Measurements from ENCODE around the gene VPS52. TPM values are rescaled to one million over a fixed set of nuclear protein-coding genes. Genes with fewer than 3 reads are reported as not detected.

The VPS52 gene
- total RNA-seq, 1 experiment from 2014 or later = 46.2 TPM

DNA sequence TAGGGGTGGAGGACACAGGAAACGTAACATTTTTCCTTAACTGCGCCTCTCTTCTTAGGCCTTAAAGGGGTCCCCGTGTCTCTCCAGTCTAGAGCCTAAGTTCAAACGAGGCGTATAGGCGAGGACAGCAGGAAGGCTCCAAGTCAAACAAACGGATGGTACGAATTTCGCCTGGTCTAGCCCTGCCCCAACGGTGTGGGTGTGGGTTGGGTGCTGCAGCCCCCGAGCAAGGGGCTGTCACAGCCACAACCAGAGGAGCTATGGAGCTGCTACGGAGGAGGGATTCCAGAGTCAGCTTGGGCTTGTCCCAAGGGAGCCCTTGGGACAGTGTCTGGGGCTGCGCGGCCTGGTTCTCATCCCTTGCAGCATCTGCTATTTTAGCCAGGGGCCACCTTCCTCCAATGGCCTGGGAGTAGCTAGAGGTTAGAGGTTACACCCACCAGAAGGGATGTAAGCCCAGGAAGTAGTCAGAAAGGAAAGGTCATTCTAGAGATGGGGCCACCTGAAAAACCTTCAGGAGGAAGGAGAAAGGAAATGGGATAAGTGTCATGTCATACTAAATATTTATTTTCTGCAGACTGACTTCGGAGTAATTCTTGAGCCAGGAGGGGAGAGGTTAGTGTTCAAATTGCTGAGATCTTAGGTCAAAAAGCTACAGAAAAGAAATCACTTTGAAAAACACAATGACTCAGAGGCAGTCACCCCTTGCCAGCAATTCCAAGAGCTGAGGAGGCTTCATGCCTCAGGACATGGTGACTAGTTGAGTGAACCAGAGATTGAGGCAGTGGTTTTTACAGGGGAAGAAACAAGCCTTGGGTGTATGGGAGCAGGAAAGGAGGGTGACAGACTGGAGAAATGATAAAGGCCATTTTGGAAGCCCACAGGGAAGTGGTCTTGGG is 21.7 kb downstream of the VPS52 start:
- peaks cover 16% of the 10 kb centered on the region for H3K27me3 ChIP-seq (ENCODE audit: insufficient read depth, low read depth)
- TF ChIP-seq, protein P1, sequence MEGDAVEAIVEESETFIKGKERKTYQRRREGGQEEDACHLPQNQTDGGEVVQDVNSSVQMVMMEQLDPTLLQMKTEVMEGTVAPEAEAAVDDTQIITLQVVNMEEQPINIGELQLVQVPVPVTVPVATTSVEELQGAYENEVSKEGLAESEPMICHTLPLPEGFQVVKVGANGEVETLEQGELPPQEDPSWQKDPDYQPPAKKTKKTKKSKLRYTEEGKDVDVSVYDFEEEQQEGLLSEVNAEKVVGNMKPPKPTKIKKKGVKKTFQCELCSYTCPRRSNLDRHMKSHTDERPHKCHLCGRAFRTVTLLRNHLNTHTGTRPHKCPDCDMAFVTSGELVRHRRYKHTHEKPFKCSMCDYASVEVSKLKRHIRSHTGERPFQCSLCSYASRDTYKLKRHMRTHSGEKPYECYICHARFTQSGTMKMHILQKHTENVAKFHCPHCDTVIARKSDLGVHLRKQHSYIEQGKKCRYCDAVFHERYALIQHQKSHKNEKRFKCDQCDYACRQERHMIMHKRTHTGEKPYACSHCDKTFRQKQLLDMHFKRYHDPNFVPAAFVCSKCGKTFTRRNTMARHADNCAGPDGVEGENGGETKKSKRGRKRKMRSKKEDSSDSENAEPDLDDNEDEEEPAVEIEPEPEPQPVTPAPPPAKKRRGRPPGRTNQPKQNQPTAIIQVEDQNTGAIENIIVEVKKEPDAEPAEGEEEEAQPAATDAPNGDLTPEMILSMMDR (conservative IDR thresholded peaks at IDR 0.05) = no peak
- no peak for TF ChIP-seq EZH2 (IDR thresholded peaks at IDR 0.05; ENCODE audit: low read depth)
- POLR2A ChIA-PET (ENCODE audit: unreplicated experiment) = interaction anchor here (0.6 to 0.7 kb wide), 3 partner anchors 42 to 278 kb away, joined by 4 to 5 read pairs (median 5); no protein-coding TSS in a partner anchor
- H4K20me1 ChIP-seq (ENCODE audit: insufficient read depth) = no peaks in the 10 kb centered on the region
- H3K9me2 ChIP-seq (ENCODE audit: insufficient read depth) = no peaks in the 10 kb centered on the region
- H3K4me1 ChIP-seq (replicated peaks; ENCODE audit: insufficient read depth) = peaks cover 28% of the 10 kb centered on the region
- H3K4me2 ChIP-seq = peak overlapping the region; percentile 94
- peaks cover 34% of the 10 kb centered on the region for H3F3A ChIP-seq (ENCODE audit: insufficient read depth, low read depth)
- CTCF ChIA-PET = interaction anchor here (0.6 to 0.9 kb wide), 3 partner anchors 12 to 433 kb away, joined by 3 to 4 read pairs (median 3); partner anchors contain the start of gene HLA-DOB
- TSS peak; percentile 88 for BruUV-seq (replicated peaks)
- peaks cover 12% of the 10 kb centered on the region; the same call in 1 of the 2 replicates for H3K36me3 ChIP-seq (ENCODE audit: low read depth)
- H2AFZ ChIP-seq = peak overlapping the region; percentile 81
- peak overlapping the region; percentile 66 for H3K27ac ChIP-seq
- DNase-seq = peak in 1 of 2 experiments; percentile 85
- intact Hi-C loops (cut with micrococcal nuclease; ENCODE audit: unreplicated experiment) = loop anchor here (1.0 to 5.0 kb wide), 6 partner anchors 49 to 412 kb away; partner anchors contain the start of genes RXRB, SLC39A7 and TAP2
- H3K9me3 ChIP-seq (ENCODE audit: insufficient read depth, low read depth) = no peaks in the 10 kb centered on the region
- H3K4me3 ChIP-seq = peak overlapping the region; percentile 69
- no peaks in the 10 kb centered on the region for H3K79me2 ChIP-seq (ENCODE audit: low read depth)

DNA sequence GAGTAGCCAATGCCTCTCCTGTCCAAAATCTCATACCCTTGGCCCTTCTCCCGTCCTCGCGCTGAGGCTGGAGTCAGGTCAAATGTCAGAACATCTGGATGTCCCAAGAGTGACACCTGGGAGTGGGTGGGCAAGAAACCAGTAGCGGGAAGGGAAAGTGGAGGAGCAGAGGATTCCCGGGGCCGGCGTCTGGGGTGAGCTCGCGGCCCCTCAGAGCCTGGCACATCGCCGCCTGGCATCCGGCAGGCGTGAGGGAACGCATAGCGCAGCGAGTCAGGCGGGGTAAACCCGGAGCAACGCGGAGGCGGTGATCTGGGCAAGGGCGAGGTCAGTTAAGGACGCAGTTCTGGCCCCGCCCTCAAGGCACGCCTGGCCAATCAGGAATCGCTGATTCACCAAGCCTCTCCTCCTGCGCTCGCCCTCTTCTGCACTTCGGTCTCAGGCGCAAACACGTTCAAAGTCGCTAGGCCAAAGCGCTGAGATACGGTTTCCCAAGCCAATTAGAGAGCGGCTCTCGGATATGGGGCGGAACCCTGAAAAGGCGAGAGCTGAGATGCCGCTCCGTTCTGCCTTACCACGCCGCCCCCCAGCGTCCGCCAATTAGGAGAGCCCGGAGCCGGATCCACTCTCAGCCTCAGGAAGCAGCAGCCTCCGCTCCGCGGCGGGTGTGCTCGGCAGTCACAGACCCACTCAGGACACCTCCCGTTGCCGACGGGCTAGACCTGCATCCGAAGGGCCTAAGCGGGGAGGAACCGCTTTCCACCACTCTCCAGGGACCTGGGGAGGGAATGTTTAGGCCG is 22.5 kb downstream of the VPS52 start:
- Histone ChIP-seq H4K20me1 (ENCODE audit: insufficient read depth) (no peaks in the 10 kb centered on the region), H3K9me2 (ENCODE audit: insufficient read depth) (no peaks in the 10 kb centered on the region), H3K27ac (peak overlapping the region; percentile 66), H3K4me2 (peak overlapping the region; percentile 94), H3F3A (ENCODE audit: insufficient read depth, low read depth) (peaks cover 34% of the 10 kb centered on the region), H3K4me3 (peak overlapping the region; percentile 69), H2AFZ (peak overlapping the region; percentile 81), H3K4me1 (replicated peaks; ENCODE audit: insufficient read depth) (peaks cover 28% of the 10 kb centered on the region), H3K36me3 (ENCODE audit: low read depth) (peaks cover 12% of the 10 kb centered on the region; the same call in 1 of the 2 replicates), H3K79me2 (ENCODE audit: low read depth) (no peaks in the 10 kb centered on the region), H3K27me3 (ENCODE audit: insufficient read depth, low read depth) (peaks cover 16% of the 10 kb centered on the region), H3K9me3 (ENCODE audit: insufficient read depth, low read depth) (no peaks in the 10 kb centered on the region)
- peak; percentile 95 to 97 for DNase-seq
- CTCF ChIA-PET = interaction anchor here (0.6 to 0.9 kb wide), 5 partner anchors 11 to 432 kb away, joined by 3 to 10 read pairs (median 4); partner anchors contain the start of genes HLA-DOB and WDR46
- TF ChIP-seq, protein P1 (conservative IDR thresholded peaks at IDR 0.05) = no peak
- TF ChIP-seq EZH2 (IDR thresholded peaks at IDR 0.05; ENCODE audit: low read depth) = no peak
- no TSS peak for BruUV-seq (replicated peaks)
- POLR2A ChIA-PET (ENCODE audit: unreplicated experiment) = interaction anchor here (0.6 kb wide), 2 partner anchors 49 to 277 kb away, joined by 4 to 5 read pairs; no protein-coding TSS in a partner anchor
- intact Hi-C loops (cut with micrococcal nuclease; ENCODE audit: unreplicated experiment) = loop anchor here (1.0 to 5.0 kb wide), 6 partner anchors 48 to 411 kb away; partner anchors contain the start of genes RXRB, SLC39A7 and TAP2

DNA sequence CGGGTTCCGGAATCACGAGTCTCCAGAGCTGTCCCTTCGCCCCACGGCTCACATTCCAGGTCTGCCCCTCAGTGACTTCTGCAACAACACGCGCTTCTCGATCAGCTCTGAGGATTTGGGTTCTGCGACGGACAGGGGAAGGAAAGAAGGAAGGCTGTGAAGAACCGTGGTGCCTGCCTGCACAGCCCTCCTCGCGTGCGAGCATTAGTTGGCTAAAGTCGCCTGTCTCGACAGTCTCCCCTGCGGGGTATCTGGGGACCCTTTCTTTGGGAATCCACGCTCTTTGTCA is 23.1 kb downstream of the VPS52 start:
- H3F3A ChIP-seq (ENCODE audit: insufficient read depth, low read depth) = peaks cover 34% of the 10 kb centered on the region

More for the DNA sequence above, 23.1 kb downstream of the VPS52 start:
- ChIA-PET CTCF (interaction anchor here (0.6 kb wide), 2 partner anchors 11 to 40 kb away, joined by 4 read pairs; partner anchors contain the start of gene WDR46), POLR2A (ENCODE audit: unreplicated experiment) (no interaction called here)
- no peaks in the 10 kb centered on the region for H3K9me3 ChIP-seq (ENCODE audit: insufficient read depth, low read depth)
- DNase-seq = no peak
- no peaks in the 10 kb centered on the region for H3K9me2 ChIP-seq (ENCODE audit: insufficient read depth)
- H3K36me3 ChIP-seq (ENCODE audit: low read depth) = peaks cover 12% of the 10 kb centered on the region; the same call in 1 of the 2 replicates
- H3K27ac ChIP-seq = no peak overlapping the region
- no peaks in the 10 kb centered on the region for H3K79me2 ChIP-seq (ENCODE audit: low read depth)
- no peaks in the 10 kb centered on the region for H4K20me1 ChIP-seq (ENCODE audit: insufficient read depth)
- no peak for TF ChIP-seq EZH2 (IDR thresholded peaks at IDR 0.05; ENCODE audit: low read depth)
- TF ChIP-seq, protein P1 (conservative IDR thresholded peaks at IDR 0.05) = peak; percentile 57; the same call in 1 of the 2 replicates
- BruUV-seq (replicated peaks) = TSS peak; percentile 62
- H3K4me3 ChIP-seq = peak overlapping the region; percentile 69
- intact Hi-C loops (cut with micrococcal nuclease; ENCODE audit: unreplicated experiment) = loop anchor here (1.0 to 5.0 kb wide), 5 partner anchors 48 to 363 kb away; partner anchors contain the start of genes RXRB and SLC39A7
- peaks cover 28% of the 10 kb centered on the region for H3K4me1 ChIP-seq (replicated peaks; ENCODE audit: insufficient read depth)
- H3K4me2 ChIP-seq = peak overlapping the region; percentile 94
- peak overlapping the region; percentile 71 for H2AFZ ChIP-seq
- H3K27me3 ChIP-seq (ENCODE audit: insufficient read depth, low read depth) = peaks cover 18% of the 10 kb centered on the region
